DMS53 treated with DMSO at 0.1 percent for 48 hours (cell line): ENCODE results near the gene APMAP.

Experiments
- DNase-seq: peaks from one replicate; lab custom pipeline; 2025; ENCODE audit not compliant: unreplicated experiment; lab: John Stamatoyannopoulos, UW

The APMAP gene

DNA sequence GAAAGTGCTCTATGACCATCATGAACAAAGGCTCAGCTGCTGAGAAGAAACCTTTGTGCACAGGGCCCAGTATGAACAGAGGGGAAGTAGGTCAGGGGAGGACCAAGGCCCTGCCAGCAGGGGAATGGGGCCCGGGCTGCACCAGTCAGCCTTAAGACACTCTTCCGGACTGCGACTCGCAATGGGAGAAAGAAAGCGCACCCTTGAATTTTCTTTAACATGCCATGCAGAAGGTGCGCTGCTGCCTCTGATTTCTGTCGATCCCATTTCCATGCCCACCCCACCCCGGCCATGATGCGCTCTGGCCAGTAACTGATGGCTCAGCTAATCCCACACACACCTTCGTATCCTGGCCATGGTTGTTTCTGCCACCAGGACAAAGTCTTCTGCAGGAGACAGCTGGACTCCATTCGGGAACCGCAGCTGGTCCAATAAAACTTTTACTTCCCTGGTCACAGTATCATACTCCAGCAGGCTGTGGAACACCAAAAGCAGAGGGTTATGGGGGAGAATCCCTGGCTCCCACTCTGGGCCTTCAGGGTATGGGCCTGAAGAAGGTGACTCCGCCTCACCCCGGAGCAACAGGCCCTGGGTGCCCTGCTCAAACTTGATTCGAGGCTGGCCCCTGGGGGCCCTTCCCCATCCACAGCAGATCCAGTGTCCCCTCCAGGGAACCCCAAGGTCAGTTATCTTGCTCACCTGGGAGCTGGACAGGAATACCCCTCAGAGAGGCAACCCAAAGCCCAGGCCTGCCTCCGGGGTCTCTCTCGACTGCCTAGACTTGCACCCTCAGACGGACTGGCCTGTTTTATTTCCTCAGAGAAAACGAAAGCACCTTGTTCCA lies 23.1 kb downstream of the APMAP start:
- DNase-seq, result no peak

DNA sequence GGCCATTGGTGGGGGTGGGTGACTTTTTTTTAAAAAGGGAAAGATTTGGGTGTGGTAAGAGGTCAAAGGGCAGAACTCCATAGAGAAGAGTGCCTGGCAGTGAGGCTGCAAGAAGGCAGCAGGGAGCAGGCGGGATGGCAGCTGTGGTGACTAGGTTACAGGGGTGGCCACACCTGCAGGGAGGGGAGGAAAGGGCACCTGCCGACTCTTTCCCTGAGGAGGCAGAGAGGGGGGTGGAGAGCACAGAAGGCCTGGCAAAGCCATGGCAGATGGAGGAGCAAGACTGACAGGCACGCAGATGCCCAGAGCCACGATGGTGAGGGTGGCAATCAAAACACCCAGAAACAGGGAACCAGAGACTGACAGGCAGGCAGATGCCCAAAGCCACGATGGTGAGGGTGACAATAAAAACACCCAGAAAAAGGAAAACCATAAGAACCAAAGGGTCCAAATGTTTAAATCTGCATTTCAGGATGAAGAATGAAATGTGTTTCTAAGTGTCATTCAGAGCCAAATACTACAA lies 24.2 kb downstream of the APMAP start:
- peak; percentile 12 for DNase-seq

DNA sequence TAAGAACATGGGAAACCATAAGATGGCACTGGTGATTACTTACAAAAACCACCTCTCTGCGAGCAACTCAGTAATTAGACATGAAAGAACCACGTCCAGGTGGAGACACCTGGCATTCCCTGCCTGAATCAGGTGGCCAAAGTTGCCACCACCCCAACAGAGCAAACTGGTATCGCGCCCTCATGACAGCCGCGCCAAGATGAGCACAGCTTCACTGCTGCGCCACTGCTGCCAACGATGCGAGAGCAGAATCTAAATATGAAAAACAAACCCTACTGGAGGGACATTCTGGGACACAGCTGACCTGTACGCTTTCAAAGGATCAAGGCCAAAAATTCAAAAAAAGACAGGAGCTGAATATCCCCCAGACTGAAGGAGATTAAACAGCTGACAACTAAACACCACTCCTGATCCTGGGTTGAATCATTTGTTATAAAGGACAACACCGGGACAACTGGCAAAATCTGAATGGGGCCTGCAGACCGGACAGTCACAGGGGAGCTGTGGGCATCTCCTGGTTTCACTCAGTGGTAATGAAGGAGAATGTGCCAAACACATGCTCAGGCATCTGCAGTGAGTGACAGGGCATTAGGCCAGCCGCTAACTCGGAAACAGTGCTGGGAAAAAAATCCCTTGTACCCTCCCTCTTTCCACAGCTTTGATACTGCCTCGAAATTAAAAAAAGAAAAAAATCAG lies 26.1 kb downstream of the APMAP start:
- DNase-seq, result no peak

DNA sequence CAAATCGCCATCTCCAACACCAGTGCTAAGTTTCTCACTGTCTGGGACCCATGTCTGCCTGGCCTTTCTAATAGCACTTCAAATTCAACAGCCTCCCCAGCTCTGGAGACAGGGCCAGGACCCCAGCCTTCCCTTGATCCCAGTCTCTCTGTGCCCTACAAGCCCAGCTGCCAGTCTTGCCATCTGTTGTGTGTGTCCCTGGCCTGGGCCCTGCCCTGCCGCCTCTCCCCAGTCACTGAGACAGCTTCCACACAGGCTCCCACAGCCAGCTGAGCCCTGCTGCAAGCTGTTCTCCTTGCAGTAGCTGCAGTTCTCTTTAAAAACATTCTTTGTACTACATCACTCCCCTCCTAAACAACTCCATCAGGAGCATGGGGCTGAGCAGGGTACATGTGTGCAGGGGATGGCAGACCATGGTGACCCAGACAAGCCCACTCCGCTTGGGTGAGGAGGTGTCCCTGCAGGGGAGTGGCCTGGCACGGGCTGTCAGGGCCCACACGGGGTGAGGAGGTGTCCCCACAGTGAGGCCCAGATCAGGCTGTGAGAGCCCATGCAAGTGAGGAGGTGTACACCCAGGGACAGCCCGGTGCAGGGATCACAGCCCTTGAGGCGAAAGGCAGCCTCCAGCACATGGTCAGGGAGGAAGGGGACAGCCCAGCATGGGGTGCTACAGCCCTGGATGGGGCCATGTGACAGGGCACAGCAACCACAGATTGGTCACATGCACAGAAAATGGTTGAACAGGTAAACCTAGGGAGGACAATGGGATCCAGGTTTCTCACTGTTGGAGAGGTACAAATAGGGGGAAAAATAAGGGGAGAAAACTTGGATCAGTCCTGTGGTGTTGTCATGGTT lies 27.3 kb downstream of the APMAP start:
- DNase-seq, result no peak

DNA sequence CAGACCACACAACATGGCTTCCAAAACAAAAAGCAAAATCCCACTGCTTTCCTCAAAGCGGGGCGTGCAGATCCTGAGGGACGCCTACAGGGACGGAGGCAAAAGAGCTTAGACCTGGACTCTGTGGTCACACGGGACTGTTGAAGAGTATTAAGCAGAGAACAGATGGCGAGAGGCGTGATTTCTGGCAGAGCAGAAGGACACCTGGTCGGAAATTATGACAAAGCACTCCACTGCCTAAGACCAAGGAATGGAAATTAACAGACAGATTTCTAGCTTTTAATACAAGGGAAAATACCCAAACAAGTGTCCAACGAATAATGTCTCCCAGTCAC lies 28.1 kb downstream of the APMAP start:
- DNase-seq, result no peak

DNA sequence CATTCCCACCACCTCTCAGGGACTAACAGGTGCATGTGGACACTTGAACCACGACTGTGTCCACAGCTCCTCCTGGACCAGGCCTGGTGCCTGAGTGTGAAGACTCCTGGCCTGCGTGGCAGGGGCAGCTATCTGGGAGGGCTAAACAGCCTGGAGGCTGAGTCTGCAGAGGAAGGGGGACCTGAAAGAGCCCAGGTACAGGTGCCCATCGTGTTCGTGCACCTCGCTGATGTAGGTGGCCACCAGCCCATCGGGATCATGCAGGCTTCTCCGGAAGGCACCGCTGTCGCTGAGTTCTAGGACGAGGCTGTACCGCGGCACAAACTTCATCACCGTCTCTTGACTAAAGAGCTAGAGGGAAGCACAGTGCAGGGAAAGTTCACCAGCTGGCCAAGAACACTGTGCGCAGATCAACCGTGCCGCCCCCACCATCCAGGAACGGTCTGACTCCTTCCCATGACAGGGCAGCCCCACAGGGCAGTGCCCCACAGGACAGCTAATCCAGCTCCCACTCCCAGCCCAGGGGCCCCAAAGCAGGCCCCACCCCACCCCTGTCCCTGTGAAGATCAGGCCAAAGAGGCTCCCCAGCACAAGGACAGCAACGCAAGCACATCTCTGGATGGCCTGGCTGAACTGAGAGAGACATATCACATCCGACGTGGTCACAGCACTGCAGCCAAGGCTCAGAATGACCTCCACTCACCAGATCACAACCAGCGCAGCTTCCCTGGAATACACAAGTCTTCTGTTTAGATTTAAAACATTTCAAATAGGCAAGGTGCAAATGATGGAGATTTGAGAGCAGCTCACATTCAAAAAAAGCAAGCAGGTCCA lies 28.7 kb downstream of the APMAP start:
- no peak for DNase-seq

DNA sequence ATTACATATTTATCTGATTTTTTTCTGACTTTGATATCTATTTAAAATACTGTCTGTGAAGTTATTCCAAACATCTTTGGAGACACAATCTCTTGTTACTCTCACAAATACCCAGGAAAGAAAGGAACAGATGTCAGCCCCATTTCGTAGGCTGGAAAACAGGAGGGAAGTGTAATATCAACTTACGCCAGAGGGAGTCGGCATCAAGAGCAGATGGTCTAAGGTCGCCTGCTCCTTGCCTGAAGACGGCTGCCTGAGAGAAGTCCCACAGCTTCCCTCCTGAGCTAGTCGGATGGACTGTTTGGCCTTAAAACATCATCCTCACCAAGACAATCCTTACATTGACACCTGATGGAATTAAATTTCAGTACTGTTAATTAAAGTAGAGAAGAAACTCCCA lies 30.0 kb downstream of the APMAP start:
- DNase-seq, result no peak

DNA sequence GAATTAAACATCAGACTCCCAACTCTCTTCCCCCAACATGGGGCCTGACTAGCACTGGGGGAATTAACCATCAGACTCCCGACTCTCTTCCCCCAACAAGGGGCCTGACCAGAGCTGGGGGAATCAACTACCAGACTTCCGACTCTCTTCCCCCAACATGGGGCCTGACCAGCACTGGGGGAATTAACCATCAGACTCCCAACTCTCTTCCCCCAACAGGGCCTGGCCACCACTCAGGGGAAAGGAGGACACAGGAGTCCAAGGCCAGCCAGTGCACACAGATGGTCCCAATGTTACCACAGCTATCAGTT lies 30.4 kb downstream of the APMAP start:
- no peak for DNase-seq

DNA sequence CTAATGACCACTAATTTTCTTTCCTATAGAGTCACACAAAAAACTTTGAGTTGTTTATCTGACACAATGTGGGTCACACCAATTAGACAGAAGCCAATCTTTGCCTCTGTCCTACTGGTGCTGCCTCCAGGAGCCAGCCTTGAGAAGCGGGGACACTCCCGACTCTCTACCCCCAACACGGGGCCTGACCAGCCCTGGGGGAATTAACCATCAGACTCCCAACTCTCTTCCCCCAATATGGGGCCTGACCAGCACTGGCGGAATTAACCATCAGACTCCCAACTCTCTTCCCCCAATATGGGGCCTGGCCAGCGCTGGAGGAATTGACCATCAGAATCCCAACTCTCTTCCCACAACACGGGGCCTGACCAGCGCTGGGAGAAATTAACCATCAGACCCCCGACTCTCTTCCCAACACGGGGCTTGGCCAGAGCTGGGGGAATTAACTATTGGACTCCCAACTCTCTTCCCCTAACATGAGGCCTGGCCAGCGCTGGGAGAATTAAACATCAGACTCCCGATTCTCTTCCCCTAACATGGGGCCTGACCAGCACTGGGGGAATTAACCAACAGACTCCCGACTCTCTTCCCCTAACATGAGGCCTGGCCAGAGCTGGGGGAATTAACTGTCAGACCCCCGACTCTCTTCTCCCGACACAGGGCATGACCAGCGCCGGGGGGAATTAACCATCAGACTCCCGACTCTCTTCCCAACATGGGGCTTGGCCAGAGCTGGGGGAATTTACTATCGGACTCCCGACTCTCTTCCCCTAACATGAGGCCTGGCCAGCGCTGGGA lies 31.0 kb downstream of the APMAP start:
- no peak for DNase-seq

DNA sequence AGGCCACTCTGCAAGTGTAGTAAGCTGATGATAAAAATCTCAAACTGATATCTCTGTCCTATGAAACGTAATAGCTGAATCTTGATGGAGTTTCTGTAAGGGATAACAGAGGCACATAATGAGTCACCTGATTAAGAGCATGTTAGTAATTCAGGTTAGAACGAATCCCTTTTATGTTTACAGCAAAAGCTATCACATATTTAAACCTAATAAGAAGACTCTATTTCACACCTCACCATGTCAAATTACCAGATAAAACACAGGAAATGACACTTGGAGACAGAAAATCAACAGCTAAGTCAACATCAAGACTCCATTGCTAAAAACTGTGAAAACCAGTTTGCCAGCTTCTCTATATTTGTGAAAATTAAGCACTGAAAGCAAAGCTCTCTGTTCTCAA lies 31.7 kb downstream of the APMAP start:
- DNase-seq, result peak; percentile 74

DNA sequence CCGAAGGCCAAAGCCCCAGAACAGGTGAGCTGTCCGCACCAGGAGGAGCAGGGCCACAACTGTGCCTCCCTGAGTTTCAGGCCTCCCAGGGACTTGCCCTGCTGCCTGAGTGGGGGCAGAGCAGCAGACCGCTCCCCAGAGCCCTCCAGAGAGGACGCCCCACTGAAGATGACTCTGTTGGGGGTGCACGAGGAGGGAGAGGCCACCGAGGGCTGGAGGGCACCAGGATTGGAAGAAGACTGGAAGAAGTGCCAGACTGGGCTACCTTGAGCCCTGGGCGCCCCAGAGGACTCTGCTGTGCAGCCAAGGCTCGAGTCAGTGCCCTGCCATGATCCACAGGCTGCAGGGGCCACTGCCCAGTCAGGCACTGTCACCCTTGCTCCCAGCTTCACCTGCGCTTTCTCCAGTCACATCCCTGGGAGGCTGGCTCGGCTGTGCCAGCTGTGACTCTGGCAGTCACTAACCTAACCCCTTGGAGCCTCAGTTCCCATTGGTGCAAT lies 32.2 kb downstream of the APMAP start:
- DNase-seq, result no peak

DNA sequence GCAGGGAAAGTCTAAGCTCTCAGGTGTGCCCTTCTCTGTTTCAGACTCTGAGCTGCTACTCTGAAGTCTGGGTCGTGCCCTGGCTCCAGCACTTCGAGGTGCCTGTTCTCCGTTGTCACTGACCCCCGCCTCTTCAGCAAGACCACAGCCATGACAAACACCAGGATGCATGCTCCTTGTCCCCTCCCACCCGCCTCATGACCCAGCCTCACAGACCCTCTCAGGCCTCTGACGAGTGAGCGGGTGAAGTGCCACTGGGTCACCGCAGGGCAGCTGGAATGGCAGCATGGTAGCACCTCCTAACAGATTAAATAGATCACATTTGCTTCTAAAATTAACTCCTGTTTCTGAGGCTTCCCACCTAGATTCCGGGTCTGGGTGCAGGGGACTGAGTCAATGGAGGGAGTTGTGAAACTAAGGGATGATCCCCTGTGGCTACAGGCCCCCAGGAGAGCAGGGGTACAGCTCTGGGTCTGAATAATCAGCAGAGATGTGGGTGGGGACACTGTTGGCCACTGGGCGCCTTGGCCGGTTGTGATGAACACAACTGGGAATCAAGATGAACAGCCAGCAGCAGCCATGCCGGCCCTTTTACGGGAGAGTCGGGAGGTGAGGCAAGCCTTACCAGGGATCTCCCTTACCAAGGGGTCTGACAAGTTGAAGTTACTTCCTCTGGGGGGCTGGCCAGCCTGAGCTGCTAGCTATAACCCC lies 32.8 kb downstream of the APMAP start:
- DNase-seq, result no peak

DNA sequence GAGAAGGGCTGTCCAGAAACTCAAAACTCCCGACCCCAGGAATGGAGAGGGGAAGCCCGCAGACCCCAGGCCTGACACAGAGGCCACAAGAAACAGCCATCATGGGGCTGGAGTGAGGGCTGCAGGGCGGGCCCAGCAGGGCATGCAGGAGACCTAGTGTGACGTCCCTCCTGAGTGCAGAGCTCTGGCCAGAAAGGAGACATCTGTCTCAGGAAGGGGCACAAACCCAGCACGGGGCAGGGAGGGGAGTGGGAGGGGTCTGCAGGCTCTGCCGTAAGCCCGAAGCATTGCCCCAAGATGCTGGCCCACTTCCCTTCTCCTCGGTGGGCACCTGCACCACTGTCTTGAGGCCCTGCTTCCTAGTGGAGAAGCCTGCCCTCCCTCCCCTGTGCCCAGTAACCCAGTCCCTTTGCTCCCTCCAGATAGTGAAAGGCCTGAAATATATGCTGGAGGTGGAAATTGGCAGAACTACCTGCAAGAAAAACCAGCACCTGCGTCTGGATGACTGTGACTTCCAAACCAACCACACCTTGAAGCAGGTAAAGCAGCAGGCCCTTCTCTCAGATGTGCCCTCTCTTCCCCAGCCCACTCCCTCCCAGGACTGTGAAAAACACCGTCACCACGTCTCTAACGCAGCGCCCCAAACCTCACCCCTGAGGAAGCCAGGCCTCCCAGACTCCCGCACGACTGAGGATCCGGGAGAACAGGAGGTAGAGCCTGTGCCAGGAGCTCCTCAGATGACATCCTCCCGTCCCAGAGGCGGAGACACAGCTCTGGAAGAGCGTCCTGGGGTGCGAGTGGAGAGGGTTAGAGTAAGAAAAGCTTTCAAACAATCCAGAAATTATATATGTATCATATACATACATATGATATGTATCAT lies 33.8 kb downstream of the APMAP start:
- DNase-seq, result no peak

DNA sequence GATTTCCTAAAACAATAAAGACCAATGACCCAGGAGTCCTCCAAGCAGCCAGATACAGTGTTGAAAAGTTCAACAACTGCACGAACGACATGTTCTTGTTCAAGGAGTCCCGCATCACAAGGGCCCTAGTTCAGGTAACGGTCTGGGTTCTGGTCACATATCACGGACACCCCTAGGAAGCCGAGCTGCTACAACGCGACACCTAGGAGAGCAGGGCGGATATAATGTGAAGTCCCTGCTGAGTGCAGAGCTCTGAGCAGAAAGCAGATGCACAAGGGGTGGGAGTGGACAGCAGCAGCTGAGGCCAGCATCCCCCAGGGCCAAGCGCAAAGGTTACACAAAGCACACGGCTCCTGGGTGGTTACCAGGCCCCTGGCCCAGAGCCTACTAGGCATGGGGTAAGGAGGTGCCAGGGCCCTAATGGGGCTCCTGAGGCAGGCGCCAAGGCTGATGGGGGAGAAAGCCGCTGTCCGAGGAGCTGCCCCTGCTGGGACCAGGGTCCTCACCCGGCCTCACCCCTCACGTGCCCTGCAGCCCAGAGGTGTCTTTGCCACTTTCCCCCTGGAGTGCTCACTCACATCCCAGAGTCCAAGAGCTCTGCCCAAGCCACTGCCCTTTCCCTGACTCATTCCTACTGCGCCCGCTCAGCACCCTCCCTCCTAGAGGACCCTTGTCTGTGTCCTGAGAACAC lies 35.1 kb downstream of the APMAP start:
- DNase-seq, result no peak

DNA sequence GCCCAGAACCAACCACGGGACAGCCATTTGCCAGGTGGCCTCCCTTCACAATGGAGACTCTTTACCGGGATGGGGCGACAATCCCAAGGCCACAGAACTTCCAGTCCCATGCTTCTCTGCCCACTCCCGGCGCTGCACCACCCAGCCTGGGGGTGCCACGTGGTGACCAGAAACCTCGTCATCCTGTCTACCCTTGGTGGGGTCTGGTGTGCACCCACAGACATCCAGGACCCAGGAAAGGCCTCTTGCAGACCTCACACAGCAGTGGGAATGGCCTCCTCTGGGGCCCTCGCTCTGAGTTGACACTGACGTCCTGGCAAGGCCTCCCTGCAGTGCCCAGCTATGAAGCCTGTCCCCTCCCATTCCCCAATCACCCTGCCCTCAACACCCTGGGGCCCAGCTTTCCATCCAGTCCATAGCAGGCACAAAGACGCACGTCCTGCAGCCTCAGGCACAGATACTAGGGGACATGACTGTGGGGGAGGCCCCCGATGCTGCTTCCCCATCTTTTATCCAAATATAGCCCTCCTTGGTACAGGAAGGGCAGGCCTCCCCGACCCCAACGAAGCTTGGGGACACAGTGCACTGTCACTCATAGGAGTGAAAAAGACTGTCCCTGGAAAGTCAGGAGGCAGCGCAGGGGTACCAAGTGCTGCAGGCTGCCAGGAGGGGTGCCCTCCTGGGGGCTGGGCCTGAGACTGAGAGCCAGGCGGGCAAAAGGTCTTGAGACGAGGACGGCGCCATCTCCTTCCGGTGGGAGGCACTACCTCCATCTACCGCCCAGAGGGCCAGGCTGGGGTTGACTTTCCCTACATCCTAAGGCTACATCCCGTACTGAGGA lies 36.3 kb downstream of the APMAP start:
- no peak for DNase-seq

DNA sequence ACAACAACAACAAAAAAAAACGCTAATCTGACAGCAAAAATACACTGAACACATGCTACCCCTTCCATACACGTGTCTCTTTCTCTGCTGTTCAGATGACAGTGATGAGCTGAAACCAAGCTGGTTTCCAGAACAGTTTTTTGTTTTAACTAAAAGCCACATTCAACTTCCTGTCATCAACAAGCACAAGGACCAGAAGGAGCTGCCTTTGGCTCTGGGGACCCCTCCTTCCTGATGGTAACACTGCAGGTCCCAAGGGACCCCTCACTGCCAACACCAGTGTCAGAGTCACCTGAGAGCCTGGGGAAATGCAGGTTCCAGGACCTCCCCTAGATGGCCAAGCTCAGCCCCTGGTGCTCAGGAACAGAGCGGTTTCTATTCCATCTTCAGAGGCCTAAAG lies 37.5 kb downstream of the APMAP start:
- DNase-seq, result no peak

DNA sequence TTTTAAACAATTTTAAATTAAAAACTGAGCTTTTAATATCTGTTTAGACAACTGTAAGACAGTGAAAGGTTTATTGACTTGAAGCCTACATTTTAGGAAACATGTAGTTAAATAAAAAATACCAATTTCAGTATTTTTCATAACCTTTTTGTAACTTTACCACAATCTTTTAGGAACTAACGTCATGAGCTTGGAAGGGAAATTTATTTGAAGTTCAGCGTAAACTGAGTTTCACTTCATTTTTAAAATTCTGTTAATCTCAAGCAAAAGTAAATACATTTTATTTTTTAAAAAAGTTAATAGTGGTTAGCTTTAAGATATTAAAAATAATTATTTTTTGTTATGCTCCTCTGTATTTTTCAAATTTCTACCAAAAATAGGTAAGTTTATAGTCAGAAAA lies 38.0 kb downstream of the APMAP start:
- no peak for DNase-seq
